Measurements from ENCODE around the gene PTTG2. TPM values are rescaled to one million over a fixed set of nuclear protein-coding genes. Genes with fewer than 3 reads are reported as not detected.

PTTG2 gene
- total RNA-seq, 2 experiments from 2014 or later, result 0.56 to 2.6 TPM

- CTCF ChIA-PET, result no interaction called here
- DNase-seq (no peak), ATAC-seq (no peak)
- H3K27ac Mint-ChIP-seq, result no peak overlapping the region
- peaks cover 24% of the 10 kb centered on the region for H3K4me1 Mint-ChIP-seq
- H3K27me3 Mint-ChIP-seq, result no peaks in the 10 kb centered on the region
- no peaks in the 10 kb centered on the region for H3K9me3 Mint-ChIP-seq (ENCODE audit: low read depth)
- H3K4me3 Mint-ChIP-seq, result no peak overlapping the region
- peaks cover 4% of the 10 kb centered on the region for H3K36me3 Mint-ChIP-seq
Observed at GRCh38 chr4:37999000-37999716, 39.0 kb downstream of the PTTG2 start.

GRCh38 chr4:37999965-38000364, 39.8 kb downstream of the PTTG2 start:
- H3K4me1 Mint-ChIP-seq, result peaks cover 19% of the 10 kb centered on the region
- ATAC-seq (no peak), DNase-seq (no peak)
- H3K4me3 Mint-ChIP-seq, result no peak overlapping the region
- H3K27me3 Mint-ChIP-seq, result no peaks in the 10 kb centered on the region
- peaks cover 4% of the 10 kb centered on the region for H3K36me3 Mint-ChIP-seq
- H3K9me3 Mint-ChIP-seq (ENCODE audit: low read depth), result no peaks in the 10 kb centered on the region
- CTCF ChIA-PET, result no interaction called here
- no peak overlapping the region for H3K27ac Mint-ChIP-seq

GRCh38 chr4:38001927-38002326, 41.7 kb downstream of the PTTG2 start:
- no peak for ATAC-seq
- DNase-seq, result no peak
- H3K27me3 Mint-ChIP-seq, result no peaks in the 10 kb centered on the region
- H3K9me3 Mint-ChIP-seq (ENCODE audit: low read depth), result no peaks in the 10 kb centered on the region
- H3K27ac Mint-ChIP-seq, result no peak overlapping the region
- CTCF ChIA-PET, result no interaction called here
- peaks cover 4% of the 10 kb centered on the region for H3K36me3 Mint-ChIP-seq
- no peak overlapping the region for H3K4me3 Mint-ChIP-seq
- peaks cover 18% of the 10 kb centered on the region for H3K4me1 Mint-ChIP-seq

- peaks cover 4% of the 10 kb centered on the region for H3K36me3 Mint-ChIP-seq
- H3K4me1 Mint-ChIP-seq, result peaks cover 18% of the 10 kb centered on the region
- H3K4me3 Mint-ChIP-seq, result no peak overlapping the region
- H3K27me3 Mint-ChIP-seq, result no peaks in the 10 kb centered on the region
- no peak overlapping the region for H3K27ac Mint-ChIP-seq
- no peaks in the 10 kb centered on the region for H3K9me3 Mint-ChIP-seq (ENCODE audit: low read depth)
- no peak for DNase-seq
- CTCF ChIA-PET, result interaction anchor here (1.5 kb wide), 1 partner anchor 24 kb away, joined by 4 read pairs; no protein-coding TSS in a partner anchor
- no peak for ATAC-seq
Observed at GRCh38 chr4:38002451-38003071, 42.4 kb downstream of the PTTG2 start.

GRCh38 chr4:38003102-38003501, 42.9 kb downstream of the PTTG2 start:
- CTCF ChIA-PET, result interaction anchor here (1.5 kb wide), 1 partner anchor 25 kb away, joined by 4 read pairs; no protein-coding TSS in a partner anchor
- Mint-ChIP-seq H3K27ac (no peak overlapping the region), H3K36me3 (peaks cover 4% of the 10 kb centered on the region), H3K4me3 (no peak overlapping the region), H3K9me3 (ENCODE audit: low read depth) (no peaks in the 10 kb centered on the region), H3K27me3 (no peaks in the 10 kb centered on the region), H3K4me1 (peaks cover 18% of the 10 kb centered on the region)
- no peak for DNase-seq
- no peak for ATAC-seq

GRCh38 chr4:38003628-38004027, 43.4 kb downstream of the PTTG2 start:
- H3K4me3 Mint-ChIP-seq, result no peak overlapping the region

GRCh38 chr4:38004062-38004461, 43.9 kb downstream of the PTTG2 start:
- CTCF ChIA-PET, result no interaction called here
- Mint-ChIP-seq H3K9me3 (ENCODE audit: low read depth) (no peaks in the 10 kb centered on the region), H3K36me3 (peaks cover 4% of the 10 kb centered on the region), H3K27ac (no peak overlapping the region), H3K4me1 (peaks cover 16% of the 10 kb centered on the region), H3K27me3 (no peaks in the 10 kb centered on the region), H3K4me3 (no peak overlapping the region)
- ATAC-seq, result no peak
- no peak for DNase-seq

More at GRCh38 chr4:38003628-38004027, 43.4 kb downstream of the PTTG2 start:
- Mint-ChIP-seq H3K36me3 (peaks cover 4% of the 10 kb centered on the region), H3K9me3 (ENCODE audit: low read depth) (no peaks in the 10 kb centered on the region), H3K27me3 (no peaks in the 10 kb centered on the region), H3K27ac (no peak overlapping the region), H3K4me1 (peaks cover 16% of the 10 kb centered on the region)
- ATAC-seq (no peak), DNase-seq (no peak)
- CTCF ChIA-PET, result interaction anchor here (1.5 kb wide), 1 partner anchor 25 kb away, joined by 4 read pairs; no protein-coding TSS in a partner anchor

- H3K4me1 Mint-ChIP-seq, result peaks cover 16% of the 10 kb centered on the region
- no peak overlapping the region for H3K4me3 Mint-ChIP-seq
- no peaks in the 10 kb centered on the region for H3K27me3 Mint-ChIP-seq
- no peak for ATAC-seq
- DNase-seq, result no peak
- H3K9me3 Mint-ChIP-seq (ENCODE audit: low read depth), result no peaks in the 10 kb centered on the region
- H3K36me3 Mint-ChIP-seq, result peaks cover 2% of the 10 kb centered on the region
- no peak overlapping the region for H3K27ac Mint-ChIP-seq
- CTCF ChIA-PET, result no interaction called here
Observed at GRCh38 chr4:38004887-38005286, 44.7 kb downstream of the PTTG2 start.

GRCh38 chr4:38005637-38006036, 45.4 kb downstream of the PTTG2 start:
- DNase-seq (no peak), ATAC-seq (no peak)
- Mint-ChIP-seq H3K4me3 (no peak overlapping the region), H3K9me3 (ENCODE audit: low read depth) (no peaks in the 10 kb centered on the region), H3K36me3 (peaks cover 2% of the 10 kb centered on the region), H3K27ac (no peak overlapping the region), H3K4me1 (peaks cover 16% of the 10 kb centered on the region), H3K27me3 (no peaks in the 10 kb centered on the region)
- CTCF ChIA-PET, result no interaction called here

GRCh38 chr4:38007645-38008044, 47.4 kb downstream of the PTTG2 start:
- CTCF ChIA-PET, result no interaction called here
- ATAC-seq, result no peak

GRCh38 chr4:38008571-38009021, 48.4 kb downstream of the PTTG2 start:
- ATAC-seq (no peak), DNase-seq (no peak)
- Mint-ChIP-seq H3K27me3 (no peaks in the 10 kb centered on the region), H3K36me3 (no peaks in the 10 kb centered on the region), H3K4me1 (peaks cover 10% of the 10 kb centered on the region), H3K27ac (no peak overlapping the region), H3K4me3 (no peak overlapping the region), H3K9me3 (ENCODE audit: low read depth) (no peaks in the 10 kb centered on the region)
- CTCF ChIA-PET, result no interaction called here

More at GRCh38 chr4:38007645-38008044, 47.4 kb downstream of the PTTG2 start:
- no peak overlapping the region for H3K27ac Mint-ChIP-seq
- H3K9me3 Mint-ChIP-seq (ENCODE audit: low read depth), result no peaks in the 10 kb centered on the region
- no peaks in the 10 kb centered on the region for H3K36me3 Mint-ChIP-seq
- no peak for DNase-seq
- peaks cover 18% of the 10 kb centered on the region for H3K4me1 Mint-ChIP-seq
- no peaks in the 10 kb centered on the region for H3K27me3 Mint-ChIP-seq
- no peak overlapping the region for H3K4me3 Mint-ChIP-seq

- CTCF ChIA-PET, result no interaction called here
Observed at GRCh38 chr4:38009421-38009820, 49.2 kb downstream of the PTTG2 start.

GRCh38 chr4:38009949-38010348, 49.8 kb downstream of the PTTG2 start:
- no peak overlapping the region for H3K4me3 Mint-ChIP-seq
- H3K27ac Mint-ChIP-seq, result no peak overlapping the region

More at GRCh38 chr4:38009421-38009820, 49.2 kb downstream of the PTTG2 start:
- Mint-ChIP-seq H3K27me3 (no peaks in the 10 kb centered on the region), H3K4me1 (peaks cover 10% of the 10 kb centered on the region), H3K36me3 (no peaks in the 10 kb centered on the region), H3K27ac (no peak overlapping the region), H3K9me3 (ENCODE audit: low read depth) (no peaks in the 10 kb centered on the region), H3K4me3 (no peak overlapping the region)
- ATAC-seq, result no peak
- DNase-seq, result no peak

More at GRCh38 chr4:38009949-38010348, 49.8 kb downstream of the PTTG2 start:
- CTCF ChIA-PET, result no interaction called here
- peaks cover 3% of the 10 kb centered on the region for H3K36me3 Mint-ChIP-seq
- no peaks in the 10 kb centered on the region for H3K9me3 Mint-ChIP-seq (ENCODE audit: low read depth)
- no peak for DNase-seq
- peaks cover 7% of the 10 kb centered on the region for H3K4me1 Mint-ChIP-seq
- no peaks in the 10 kb centered on the region for H3K27me3 Mint-ChIP-seq
- ATAC-seq, result no peak
